MM.1S (cell line): ENCODE measurements around the gene DLEU7.

Experiments used
- DNase-seq: peaks from one replicate; pipeline ENCODE4 v3.0.0-alpha.2; 2015
- H2AFZ ChIP-seq: fragments of 300-600 bp; sonication (generic); 2 replicates; pipeline ENCODE4 v1.6.0; 2016; ENCODE audit warnings: antibody characterized with exemption, low read length
- H3F3A ChIP-seq: fragments of 300-600 bp; sonication (generic); 2 replicates; pipeline ENCODE4 v1.6.1; 2016; ENCODE audit warnings: mild to moderate bottlenecking, antibody characterized with exemption, low read length, moderate library complexity, mixed read lengths; ENCODE audit not compliant: insufficient read depth
- H3K27ac ChIP-seq: fragments of 300-600 bp; sonication (generic); 2 replicates; pipeline ENCODE4 v1.5.1; 2016; ENCODE audit warnings: mild to moderate bottlenecking, low read length
- H3K27me3 ChIP-seq: fragments of 300-600 bp; sonication (generic); replicated peaks from 2 replicates; pipeline ENCODE4 v1.6.0; 2016; ENCODE audit warnings: low read length; ENCODE audit not compliant: insufficient read depth
- H3K36me3 ChIP-seq: fragments of 300-600 bp; sonication (generic); replicated peaks from 2 replicates; pipeline ENCODE4 v1.6.1; 2016; ENCODE audit warnings: mild to moderate bottlenecking, low read length, mixed read lengths; ENCODE audit not compliant: insufficient read depth
- H3K4me1 ChIP-seq: fragments of 300-600 bp; sonication (generic); 2 replicates; pipeline ENCODE4 v1.6.1; 2016; ENCODE audit warnings: low read length, mixed read lengths
- H3K4me2 ChIP-seq: fragments of 300-600 bp; sonication (generic); 2 replicates; pipeline ENCODE4 v1.6.0; 2016; ENCODE audit warnings: low read depth, low read length
- H3K4me3 ChIP-seq: fragments of 300-600 bp; sonication (generic); 2 replicates; pipeline ENCODE4 v1.5.1; 2016; ENCODE audit warnings: low read length, mixed read lengths
- H3K79me2 ChIP-seq: fragments of 300-600 bp; sonication (generic); 2 replicates; pipeline ENCODE4 v1.6.1; 2016; ENCODE audit warnings: mixed run types, low read length, mixed read lengths
- H3K9ac ChIP-seq: fragments of 300-600 bp; sonication (generic); 2 replicates; pipeline ENCODE4 v1.6.1; 2016; ENCODE audit warnings: low read length, mixed read lengths
- H3K9me2 ChIP-seq: fragments of 300-600 bp; sonication (generic); replicated peaks from 2 replicates; pipeline ENCODE4 v1.6.1; 2016; ENCODE audit warnings: mild to moderate bottlenecking, low read length, mixed read lengths; ENCODE audit not compliant: insufficient read depth
- H3K9me3 ChIP-seq: fragments of 300-600 bp; sonication (generic); replicated peaks from 2 replicates; pipeline ENCODE4 v1.6.1; 2016; ENCODE audit warnings: mild to moderate bottlenecking, low read length, mixed read lengths; ENCODE audit not compliant: insufficient read depth
- H4K20me1 ChIP-seq: fragments of 300-600 bp; sonication (generic); 2 replicates; pipeline ENCODE4 v1.6.1; 2016; ENCODE audit warnings: mild to moderate bottlenecking, low read length, moderate library complexity, mixed read lengths; ENCODE audit not compliant: insufficient read depth
- CTCF ChIP-seq: fragments of 300-600 bp; sonication (generic); IDR thresholded peaks from 2 replicates; pipeline ENCODE4 v1.5.1; 2016; ENCODE audit warnings: antibody characterized with exemption, low read length, mixed read lengths
- EZH2 ChIP-seq: fragments of 300-600 bp; sonication (generic); optimal IDR thresholded peaks from 2 replicates; pipeline ENCODE3; 2017; ENCODE audit warnings: low read depth, mild to moderate bottlenecking, antibody characterized with exemption, low read length, mixed read lengths
- EZH2phosphoT487 ChIP-seq: fragments of 300-600 bp; sonication (generic); IDR thresholded peaks from 2 replicates; pipeline ENCODE4 v1.6.1; 2018; ENCODE audit warnings: antibody characterized with exemption, low read length

DLEU7 gene

GRCh38 chr13:50829896-50830295 is 13.6 kb downstream of the DLEU7 start:
- H2AFZ ChIP-seq, result no peak overlapping the region
- H3K27me3 ChIP-seq, result no peaks in the 10 kb centered on the region
- no peak overlapping the region for H3K4me3 ChIP-seq
- no peaks in the 10 kb centered on the region for H3K9me3 ChIP-seq
- TF ChIP-seq CTCF (no peak), EZH2phosphoT487 (no peak), EZH2 (no peak)
- DNase-seq, result no peak
- H3K9ac ChIP-seq, result no peak overlapping the region
- H3K4me2 ChIP-seq, result no peak overlapping the region
- H3K9me2 ChIP-seq, result no peaks in the 10 kb centered on the region
- H3F3A ChIP-seq, result no peaks in the 10 kb centered on the region
- H4K20me1 ChIP-seq, result no peaks in the 10 kb centered on the region
- H3K79me2 ChIP-seq, result no peaks in the 10 kb centered on the region
- no peaks in the 10 kb centered on the region for H3K4me1 ChIP-seq
- H3K27ac ChIP-seq, result no peak overlapping the region
- no peaks in the 10 kb centered on the region for H3K36me3 ChIP-seq

- H3K4me2 ChIP-seq, result no peak overlapping the region
- no peaks in the 10 kb centered on the region for H3K79me2 ChIP-seq
- H3K27me3 ChIP-seq, result no peaks in the 10 kb centered on the region
- H3K9ac ChIP-seq, result no peak overlapping the region
- no peaks in the 10 kb centered on the region for H3K9me2 ChIP-seq
- H2AFZ ChIP-seq, result no peak overlapping the region
- TF ChIP-seq EZH2, result no peak
- TF ChIP-seq CTCF, result no peak
- TF ChIP-seq EZH2phosphoT487, result no peak
- no peaks in the 10 kb centered on the region for H3K4me1 ChIP-seq
- no peak for DNase-seq
- no peak overlapping the region for H3K27ac ChIP-seq
- H3K4me3 ChIP-seq, result no peak overlapping the region
- no peaks in the 10 kb centered on the region for H3K9me3 ChIP-seq
- no peaks in the 10 kb centered on the region for H4K20me1 ChIP-seq
- no peaks in the 10 kb centered on the region for H3K36me3 ChIP-seq
- H3F3A ChIP-seq, result no peaks in the 10 kb centered on the region
These were observed 14.3 kb downstream of the DLEU7 start for GRCh38 chr13:50829226-50829625.

GRCh38 chr13:50826035-50826434 is 17.5 kb downstream of the DLEU7 start:
- no peak for DNase-seq
- no peak overlapping the region for H2AFZ ChIP-seq
- TF ChIP-seq EZH2phosphoT487 (no peak), CTCF (no peak), EZH2 (no peak)

More at GRCh38 chr13:50826035-50826434, 17.5 kb downstream of the DLEU7 start:
- Histone ChIP-seq H3F3A (no peaks in the 10 kb centered on the region), H3K4me3 (no peak overlapping the region), H3K27ac (no peak overlapping the region), H3K9me2 (no peaks in the 10 kb centered on the region), H3K9me3 (no peaks in the 10 kb centered on the region), H3K4me1 (no peaks in the 10 kb centered on the region), H3K79me2 (no peaks in the 10 kb centered on the region), H3K9ac (no peak overlapping the region), H3K4me2 (no peak overlapping the region), H4K20me1 (no peaks in the 10 kb centered on the region), H3K36me3 (no peaks in the 10 kb centered on the region), H3K27me3 (no peaks in the 10 kb centered on the region)
